Urinary bladder (tissue), 4 donors: Measurements from ENCODE around the gene TBC1D22A. TPM values are rescaled to one million over a fixed set of nuclear protein-coding genes. Genes with fewer than 3 reads are reported as not detected.
"Not testable (repeated sequence)": the region's sequence is repeated elsewhere in the genome, so short reads cannot be mapped to it uniquely, and the experiment has no call there.

ENCODE experiments used
- DNase-seq: peaks from one replicate; pipeline ENCODE4 v3.0.0-alpha.2; 2015; ENCODE audit errors: extremely low spot score
- H3K27ac ChIP-seq: one replicate; pipeline ENCODE4 v1.5.1; 2013; ENCODE audit warnings: low read depth, mild to moderate bottlenecking, moderate library complexity
- H3K36me3 ChIP-seq: one replicate; pipeline ENCODE4 v1.6.1; 2013; ENCODE audit warnings: mild to moderate bottlenecking, moderate library complexity; ENCODE audit not compliant: insufficient read depth
- H3K4me1 ChIP-seq: one replicate; pipeline ENCODE4 v1.6.1; 2013; ENCODE audit warnings: mild to moderate bottlenecking, moderate library complexity; ENCODE audit not compliant: insufficient read depth
- H3K4me3 ChIP-seq: one replicate; pipeline ENCODE4 v1.5.1; 2013; ENCODE audit warnings: low read depth, low read length
- WGBS: extraction: QIAGEN DNeasy Blood & Tissue Kit; methylation state at CpG from one replicate; pipeline ENCODE4 v1.1.7; 2013; 5-methylcytosine and 5-hydroxymethylcytosine counted together
- polyA plus RNA-seq: library from polyadenylated mRNA; stranded (reverse); fragments of 200-250 nt; gene quantifications from one replicate; pipeline ENCODE4 v1.2.3, GENCODE V29; 2013
- total RNA-seq: library from RNA; depleted of rRNA; stranded (reverse); fragments of >200 nt; gene quantifications from one replicate; pipeline ENCODE4 v1.2.3, GENCODE V29; 2014
- donor health status: healthy with polysubstance abuse.
- donor health status: healthy.

The TBC1D22A gene
- total and polyA plus RNA-seq, 2 donors = 7.7 to 19.1 TPM

DNA sequence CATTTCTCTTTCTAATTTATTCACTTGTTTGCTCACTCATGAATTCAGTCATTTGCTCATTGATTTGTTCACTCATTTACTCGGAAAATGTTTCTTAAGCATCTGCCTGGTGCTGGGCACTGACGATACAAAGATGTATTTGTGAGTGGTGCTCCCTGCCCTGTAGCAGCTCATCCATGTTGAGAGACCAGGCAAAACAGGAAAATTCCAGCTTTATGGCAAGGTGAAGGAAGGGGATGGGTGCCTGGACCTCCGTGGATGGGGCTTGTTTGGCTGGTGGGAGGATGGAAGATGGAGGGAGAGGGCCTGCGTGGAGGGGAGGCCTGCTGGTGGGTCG lies 53.1 kb downstream of the TBC1D22A start:
- no peak overlapping the region for H3K27ac ChIP-seq
- no peaks in the 10 kb centered on the region for H3K36me3 ChIP-seq
- WGBS = 90% methylated on average over 5 of the region's 5 CpGs
- no peak overlapping the region for H3K4me3 ChIP-seq
- H3K4me1 ChIP-seq = no peaks in the 10 kb centered on the region
- no peak for DNase-seq

DNA sequence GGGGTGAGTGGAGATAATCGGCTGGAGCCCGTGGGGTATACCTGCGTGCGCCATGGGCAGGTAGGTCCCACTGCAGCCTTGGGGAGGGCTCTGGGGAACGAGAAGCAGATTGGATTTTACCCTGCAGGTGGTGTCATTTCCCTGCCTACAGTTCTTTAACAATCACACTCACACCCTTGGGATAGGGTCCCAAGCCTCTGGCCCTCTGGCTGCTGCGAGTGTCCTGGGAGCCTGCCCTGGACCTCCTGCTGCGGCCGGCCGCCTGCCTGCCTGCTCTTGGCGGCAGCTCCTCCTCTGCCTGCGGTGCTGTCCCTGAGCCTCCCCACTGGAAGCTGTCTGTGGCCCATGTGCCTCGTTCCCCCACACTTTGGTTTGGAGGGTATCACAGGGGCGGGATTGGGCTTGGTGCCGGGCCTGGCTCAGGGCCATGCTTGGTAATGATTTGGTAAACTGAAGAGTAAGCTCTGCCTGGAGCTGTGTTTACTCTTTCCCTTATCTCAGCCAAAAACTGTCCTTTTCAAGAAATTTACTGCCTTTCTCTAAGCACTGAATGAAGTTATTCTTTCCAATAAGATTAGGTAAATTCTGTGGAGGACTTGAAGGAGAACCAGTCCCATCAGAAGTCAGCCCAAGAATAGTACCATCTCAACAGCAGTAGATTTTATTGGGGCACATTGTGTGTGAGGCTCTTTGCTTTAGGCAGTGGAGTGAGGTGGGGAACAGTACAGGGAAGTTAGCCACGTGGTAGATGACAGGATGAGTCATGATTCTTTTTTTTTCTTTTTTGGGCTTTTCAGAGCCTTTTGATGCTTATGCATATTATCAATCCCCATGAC lies 53.7 kb downstream of the TBC1D22A start:
- no peak overlapping the region for H3K27ac ChIP-seq
- WGBS = 52% methylated on average over 15 of the region's 15 CpGs
- DNase-seq = no peak

DNA sequence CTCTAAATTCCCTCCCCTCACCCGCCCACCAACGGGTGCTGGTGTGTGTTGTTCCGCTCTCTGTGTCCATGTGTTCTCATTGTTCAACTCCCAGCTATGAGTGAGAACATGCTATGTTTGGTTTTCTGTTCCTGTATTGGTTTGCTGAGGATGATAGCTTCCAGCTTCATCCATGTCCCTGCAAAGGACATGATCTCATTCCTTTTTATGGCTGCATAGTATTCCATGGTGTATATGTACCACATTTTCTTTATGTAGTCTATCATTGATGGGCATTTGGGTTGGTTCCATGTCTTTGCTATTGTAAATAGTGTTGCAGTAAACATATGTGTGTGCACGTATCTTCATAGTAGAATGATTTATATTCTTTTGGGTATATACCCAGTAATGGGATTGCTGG lies 54.9 kb downstream of the TBC1D22A start:
- H3K27ac ChIP-seq, H3K36me3 ChIP-seq, DNase-seq, H3K4me3 ChIP-seq, H3K4me1 ChIP-seq: not testable (repeated sequence)
- over 99% methylated on average over 4 of the region's 4 CpGs for WGBS

More for the DNA sequence above, 53.7 kb downstream of the TBC1D22A start:
- Histone ChIP-seq H3K36me3 (no peaks in the 10 kb centered on the region), H3K4me1 (no peaks in the 10 kb centered on the region), H3K4me3 (no peak overlapping the region)

DNA sequence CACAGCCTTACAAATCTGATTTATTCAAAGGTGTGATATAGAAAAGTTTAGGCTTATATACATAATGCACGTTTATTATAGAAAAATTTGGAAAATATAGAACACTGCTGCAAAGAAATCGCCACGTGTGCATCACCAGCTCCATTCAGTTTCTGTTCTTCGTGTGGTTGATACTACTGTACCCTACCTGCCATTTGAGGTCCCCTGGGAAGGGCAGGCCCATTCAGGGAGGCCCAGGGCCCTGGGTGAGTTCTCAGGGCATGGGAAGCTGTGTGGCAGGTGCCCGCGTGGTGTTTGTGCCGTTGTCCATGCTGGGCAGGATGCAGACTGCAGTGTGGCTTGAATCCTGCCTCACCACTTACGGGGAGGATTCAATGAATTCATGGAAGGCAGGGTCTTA lies 60.8 kb downstream of the TBC1D22A start:
- no peaks in the 10 kb centered on the region for H3K4me1 ChIP-seq
- no peaks in the 10 kb centered on the region for H3K36me3 ChIP-seq
- no peak overlapping the region for H3K27ac ChIP-seq
- H3K4me3 ChIP-seq = no peak overlapping the region
- WGBS = 96% methylated on average over 8 of the region's 8 CpGs
- DNase-seq = no peak

DNA sequence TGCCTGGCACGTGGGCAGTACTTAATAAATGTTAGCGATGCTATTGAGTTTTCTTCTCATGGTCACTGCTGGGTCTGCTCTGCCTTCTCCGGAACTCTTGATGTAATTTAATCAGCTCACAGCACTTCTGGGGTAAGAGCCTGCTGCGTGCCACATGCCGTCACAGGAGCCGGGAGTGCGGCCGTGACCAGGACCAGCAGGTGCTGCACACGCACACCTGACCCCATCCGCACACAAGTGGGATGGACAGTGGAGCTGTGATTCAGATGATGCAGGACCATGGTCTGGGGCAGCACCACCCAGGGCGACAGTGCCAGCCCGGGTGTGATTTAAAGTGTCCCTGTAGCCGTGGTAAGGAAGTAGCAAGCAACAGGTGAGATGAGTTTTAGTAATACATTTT lies 61.2 kb downstream of the TBC1D22A start:
- 96% methylated on average over 13 of the region's 13 CpGs for whole genome bisulfite sequencing
- Histone ChIP-seq H3K4me1 (no peaks in the 10 kb centered on the region), H3K36me3 (no peaks in the 10 kb centered on the region), H3K4me3 (no peak overlapping the region), H3K27ac (no peak overlapping the region)
- DNase-seq = no peak

DNA sequence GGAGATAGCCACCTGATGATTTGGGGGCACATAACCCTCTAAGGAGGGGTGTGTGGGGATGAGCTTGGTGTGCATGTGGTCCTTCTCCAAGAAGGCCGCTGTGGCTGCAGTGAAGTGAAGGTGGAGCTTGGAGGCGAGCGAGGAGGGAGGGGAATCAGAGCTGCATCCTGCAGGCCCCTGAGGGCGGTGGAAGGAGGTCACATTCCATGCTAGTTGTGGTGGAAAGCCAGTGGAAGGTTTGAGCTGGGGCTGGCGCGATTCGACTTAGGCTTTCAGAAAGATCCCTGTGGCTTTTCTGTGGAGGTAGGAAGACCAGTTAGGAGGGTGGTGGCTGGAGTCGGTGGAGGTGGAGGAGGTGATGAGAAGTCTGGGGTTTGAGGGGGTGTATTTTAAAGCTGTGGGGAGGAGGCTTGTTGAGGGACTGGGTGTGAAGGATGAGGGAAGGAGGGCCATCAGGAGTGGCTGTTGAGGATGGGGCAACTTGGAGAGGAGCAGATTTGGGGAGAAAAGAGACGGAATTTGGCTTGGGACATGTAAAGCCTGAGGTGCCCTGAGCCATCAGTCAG lies 62.0 kb downstream of the TBC1D22A start:
- H3K36me3 ChIP-seq = no peaks in the 10 kb centered on the region
- H3K27ac ChIP-seq = no peak overlapping the region
- H3K4me1 ChIP-seq = peaks cover 2% of the 10 kb centered on the region
- DNase-seq = no peak
- 93% methylated on average over 9 of the region's 9 CpGs for WGBS
- no peak overlapping the region for H3K4me3 ChIP-seq

DNA sequence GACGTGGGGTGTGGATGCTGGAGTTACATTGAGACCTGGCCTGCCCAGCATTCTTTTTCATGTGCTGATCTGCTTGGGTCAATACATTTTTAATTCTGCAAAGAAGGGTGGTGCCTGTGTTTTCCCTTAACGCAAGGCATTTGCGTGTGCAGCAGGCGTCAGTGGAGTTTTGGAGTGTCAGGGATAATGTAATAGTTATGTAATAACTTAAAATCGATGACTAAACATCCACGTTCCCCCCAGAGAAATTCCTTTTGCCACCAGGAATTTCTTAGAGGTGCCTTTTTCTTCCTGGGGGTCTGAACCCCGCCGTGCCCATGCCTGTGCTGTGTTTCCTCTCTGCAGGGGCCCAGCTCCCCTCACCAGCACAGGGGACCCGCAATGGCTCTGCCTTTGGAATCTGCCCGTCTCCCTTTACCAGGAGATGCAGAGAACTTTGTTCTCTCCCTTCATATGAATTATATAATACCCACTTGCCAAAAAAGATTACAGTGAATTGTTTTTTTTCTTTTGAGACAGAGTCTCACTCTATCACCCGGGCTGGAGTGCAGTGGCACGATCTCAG lies 62.6 kb downstream of the TBC1D22A start:
- Histone ChIP-seq H3K27ac (no peak overlapping the region), H3K4me1 (peaks cover 2% of the 10 kb centered on the region), H3K4me3 (no peak overlapping the region), H3K36me3 (no peaks in the 10 kb centered on the region)
- WGBS = 90% methylated on average over 12 of the region's 12 CpGs
- no peak for DNase-seq

DNA sequence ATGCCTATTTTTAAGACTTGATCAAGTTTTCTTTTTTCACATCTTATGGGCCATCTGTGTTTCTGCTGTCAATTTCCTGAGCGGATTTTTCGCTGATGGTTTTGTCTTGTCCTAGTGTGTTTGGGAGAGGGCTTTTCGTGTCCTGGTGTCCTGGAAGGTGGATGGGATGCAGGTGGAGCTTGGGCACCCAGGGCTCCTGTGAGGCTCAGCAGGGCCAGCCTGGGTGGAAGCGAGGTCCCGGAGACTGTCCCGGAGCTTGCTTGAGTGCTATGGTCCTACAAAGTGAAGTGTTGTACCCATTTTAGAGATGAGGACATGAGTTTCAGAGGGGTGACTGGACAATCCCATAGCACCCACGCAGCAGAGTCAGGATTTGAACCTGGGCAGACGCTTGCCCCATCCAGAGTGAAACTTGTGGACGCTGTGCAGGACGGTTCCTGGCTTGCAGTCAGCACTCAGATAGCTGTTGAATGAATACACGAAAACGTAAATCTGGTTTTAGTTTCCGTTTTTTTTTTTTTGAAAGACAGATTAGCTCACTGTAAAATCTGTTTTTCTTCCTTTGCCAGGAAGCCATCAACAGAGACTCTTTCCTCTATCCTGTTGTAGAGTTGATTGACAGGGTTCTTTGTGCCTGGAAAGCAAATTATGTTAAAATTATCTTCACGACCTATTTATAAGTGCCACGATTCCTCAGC lies 64.1 kb downstream of the TBC1D22A start:
- Histone ChIP-seq H3K36me3 (no peaks in the 10 kb centered on the region), H3K4me1 (peaks cover 2% of the 10 kb centered on the region), H3K4me3 (no peak overlapping the region), H3K27ac (no peak overlapping the region)
- 86% methylated on average over 15 of the region's 15 CpGs for WGBS
- DNase-seq = no peak

DNA sequence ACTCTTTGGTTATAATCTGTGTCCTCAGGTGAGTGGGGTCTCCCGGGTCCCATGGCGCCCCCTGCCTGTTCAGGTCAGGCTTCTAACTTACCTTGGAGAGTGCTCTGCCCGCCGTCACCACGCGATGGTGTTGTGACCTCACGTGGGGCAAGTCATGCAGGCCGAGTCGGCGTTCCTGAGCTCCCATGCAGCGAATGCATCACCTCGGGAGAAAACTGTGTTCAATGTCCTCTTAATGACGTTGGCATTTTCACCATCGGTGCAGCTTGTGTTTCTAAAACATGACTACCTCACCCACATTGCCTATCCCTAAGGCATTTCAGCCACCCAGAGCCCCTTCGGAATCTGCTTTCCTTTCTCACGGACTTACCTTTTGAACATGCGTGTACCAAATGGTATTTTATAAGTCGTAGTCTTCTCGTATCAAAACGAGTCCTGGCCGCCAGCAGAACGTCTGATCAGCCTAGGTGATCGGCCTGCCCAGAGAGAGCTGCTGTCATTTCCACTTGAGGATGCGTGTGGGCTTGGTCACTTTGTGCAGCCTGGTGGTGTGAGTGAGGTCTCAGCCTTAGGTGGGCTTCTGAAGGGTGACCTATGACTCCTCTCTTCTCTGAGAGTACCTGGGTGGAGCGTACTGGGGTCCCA lies 64.8 kb downstream of the TBC1D22A start:
- Histone ChIP-seq H3K36me3 (no peaks in the 10 kb centered on the region), H3K4me1 (peaks cover 2% of the 10 kb centered on the region), H3K27ac (no peak overlapping the region), H3K4me3 (no peak overlapping the region)
- 90% methylated on average over 25 of the region's 25 CpGs for WGBS
- no peak for DNase-seq

DNA sequence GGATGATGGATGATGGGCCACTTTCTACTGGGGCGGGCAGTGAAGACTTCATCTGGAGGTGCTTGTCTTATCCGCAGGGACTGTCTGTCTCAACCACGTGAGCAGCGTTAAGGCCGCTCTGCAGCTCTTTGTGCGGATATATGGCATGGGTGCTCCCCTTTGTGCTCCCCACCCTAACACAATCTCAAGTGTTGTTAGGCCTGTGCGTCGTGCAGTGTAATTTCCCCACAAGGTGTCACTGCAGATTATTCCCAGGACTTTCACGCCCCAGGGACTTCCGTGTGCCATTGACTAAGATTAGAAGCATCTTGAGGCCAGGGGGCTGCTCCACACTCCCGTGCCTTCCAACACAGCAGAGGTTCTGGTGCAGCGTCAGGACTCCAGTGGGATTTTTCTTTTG lies 65.3 kb downstream of the TBC1D22A start:
- Histone ChIP-seq H3K36me3 (no peaks in the 10 kb centered on the region), H3K4me1 (peaks cover 2% of the 10 kb centered on the region), H3K27ac (no peak overlapping the region), H3K4me3 (no peak overlapping the region)
- DNase-seq = no peak
- WGBS = 98% methylated on average over 12 of the region's 12 CpGs

DNA sequence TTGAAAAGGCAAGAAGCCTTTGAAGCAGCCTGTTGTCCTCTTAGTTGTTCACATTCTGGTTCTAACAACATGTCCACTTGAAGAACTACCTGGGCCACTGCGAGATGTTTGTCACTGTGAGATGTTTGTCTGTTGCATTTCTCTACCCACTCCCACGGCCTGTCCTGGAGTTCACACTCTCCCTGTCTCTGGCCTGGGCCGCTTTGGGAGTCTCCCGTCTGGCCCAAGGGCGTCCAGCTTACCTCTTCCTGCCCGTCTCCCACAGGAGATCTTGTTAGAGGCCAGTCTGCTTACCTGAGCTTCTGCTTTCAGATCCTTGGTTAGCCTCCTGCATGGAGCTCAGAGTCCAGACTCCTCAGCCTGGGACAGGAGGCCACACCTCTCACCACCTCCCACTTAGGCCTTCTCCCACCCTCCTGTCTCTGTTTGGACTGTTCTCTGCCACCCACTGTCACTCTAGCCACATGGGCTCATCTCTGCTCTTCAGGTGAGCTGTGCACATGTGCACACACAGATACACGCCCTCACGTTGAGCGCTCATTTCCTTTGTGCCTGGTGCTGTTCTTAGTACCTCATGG lies 66.0 kb downstream of the TBC1D22A start:
- whole genome bisulfite sequencing = 91% methylated on average over 9 of the region's 9 CpGs
- Histone ChIP-seq H3K27ac (no peak overlapping the region), H3K4me1 (peaks cover 2% of the 10 kb centered on the region), H3K4me3 (no peak overlapping the region), H3K36me3 (no peaks in the 10 kb centered on the region)
- no peak for DNase-seq

DNA sequence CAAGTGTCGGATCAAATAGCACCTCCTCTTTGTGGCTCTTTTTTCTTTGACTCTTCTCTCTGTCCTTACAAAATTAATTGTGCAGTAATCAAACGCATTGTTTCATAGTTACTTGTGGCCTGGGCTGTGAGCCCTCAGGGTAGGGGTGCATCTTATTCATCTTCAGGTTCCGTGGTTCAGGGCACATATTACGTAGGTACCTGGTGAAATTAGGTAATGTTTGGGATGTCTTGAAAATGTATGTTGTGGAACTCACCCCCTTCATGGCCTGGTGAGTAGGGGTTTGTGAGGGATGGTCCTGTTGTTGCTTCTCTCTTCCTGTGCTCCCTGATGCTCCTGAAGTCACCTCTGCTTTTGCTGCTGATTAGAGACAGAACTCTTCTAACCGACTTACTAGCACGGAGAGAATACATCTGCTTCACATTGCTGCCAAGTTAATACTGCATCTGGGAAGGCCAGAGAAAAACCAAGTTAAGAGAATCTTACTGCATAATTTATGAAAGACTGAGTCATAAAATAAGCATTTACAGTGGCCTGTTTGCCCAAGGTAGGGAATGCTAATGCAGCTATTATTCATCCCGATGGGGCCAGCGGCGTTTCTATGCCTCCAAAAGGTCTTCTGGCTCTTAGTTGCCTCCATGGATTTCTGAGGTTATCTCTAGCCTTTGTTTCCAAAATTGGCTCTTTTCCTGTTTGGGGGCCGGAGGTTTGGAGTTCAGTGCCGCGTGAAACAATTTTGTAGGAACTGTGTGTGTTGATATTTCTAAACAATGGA lies 66.9 kb downstream of the TBC1D22A start:
- Histone ChIP-seq H3K4me3 (no peak overlapping the region), H3K27ac (no peak overlapping the region), H3K36me3 (no peaks in the 10 kb centered on the region), H3K4me1 (peaks cover 2% of the 10 kb centered on the region)
- 37% methylated on average over 12 of the region's 12 CpGs for WGBS
- DNase-seq = peak; percentile 74
